WTC11 (cell line): ENCODE measurements around the gene PADI1. TPM values are rescaled to one million over a fixed set of nuclear protein-coding genes. Genes with fewer than 3 reads are reported as not detected.

Source experiments
- ATAC-seq: fragments of 200-7000 bp; cut with Tn5 transposase; 2 replicates; pipeline ENCODE4 v1.10.0; 2021; ENCODE audit warnings: mild to moderate bottlenecking, moderate library complexity
- CTCF ChIA-PET: fragments of 300-600 bp; sonication (Branson Sonifier 250); formaldehyde crosslinking; loops from one replicate; lab custom pipeline; 2021; ENCODE audit warnings: antibody characterized with exemption; lab: Charles Lee
- POLR2A ChIA-PET: fragments of 350-600 bp; sonication (Branson Sonifier 250); formaldehyde crosslinking; loops from one replicate; lab custom pipeline; 2021; ENCODE audit warnings: antibody characterized with exemption; lab: Charles Lee
- DNase-seq: peaks from one replicate; pipeline ENCODE4 v3.0.0; 2021; ENCODE audit warnings: low spot score
- H3K27ac Mint-ChIP-seq: 2 replicates; pipeline ENCODE4 v1.8.0; 2021; ENCODE audit warnings: mixed read lengths
- H3K27me3 Mint-ChIP-seq: 2 replicates; pipeline ENCODE4 v1.8.0; 2021; ENCODE audit warnings: low read depth, mild to moderate bottlenecking, moderate library complexity, mixed read lengths
- H3K36me3 Mint-ChIP-seq: 2 replicates; pipeline ENCODE4 v1.8.0; 2021; ENCODE audit warnings: mixed read lengths
- H3K4me1 Mint-ChIP-seq: 2 replicates; pipeline ENCODE4 v1.8.0; 2022; ENCODE audit warnings: mixed read lengths
- H3K4me3 Mint-ChIP-seq: 2 replicates; pipeline ENCODE4 v1.8.0; 2021; ENCODE audit warnings: mild to moderate bottlenecking, moderate library complexity, mixed read lengths
- H3K9me3 Mint-ChIP-seq: 2 replicates; pipeline ENCODE4 v1.8.0; 2021; ENCODE audit warnings: mixed read lengths
- CREM ChIP-seq: sonication (generic); formaldehyde crosslinking; IDR thresholded peaks from 2 replicates; pipeline ENCODE4 v1.8.1; 2022; ENCODE audit warnings: mild to moderate bottlenecking, missing genetic modification reagents, moderate library complexity
- ESRRA ChIP-seq: sonication (generic); formaldehyde crosslinking; IDR thresholded peaks from 2 replicates; pipeline ENCODE4 v1.8.1; 2022; ENCODE audit warnings: mild to moderate bottlenecking, missing genetic modification reagents, borderline replicate concordance
- ETV6 ChIP-seq: sonication (generic); formaldehyde crosslinking; IDR thresholded peaks from 2 replicates; pipeline ENCODE4 v1.8.1; 2022; ENCODE audit warnings: mild to moderate bottlenecking, missing genetic modification reagents
- FOXJ3 ChIP-seq: sonication (generic); formaldehyde crosslinking; IDR thresholded peaks from 2 replicates; pipeline ENCODE4 v1.9.0; 2021; ENCODE audit warnings: missing genetic modification reagents, mild to moderate bottlenecking, borderline replicate concordance
- GRHL2 ChIP-seq: fragments of 250-450 bp; sonication (Bioruptor Pico); IDR thresholded peaks from 2 replicates; pipeline ENCODE4 v1.8.0; 2022; ENCODE audit warnings: mild to moderate bottlenecking, moderate library complexity; ENCODE audit not compliant: insufficient replicate concordance, severe bottlenecking
- NFATC4 ChIP-seq: fragments of 250-450 bp; sonication (Bioruptor Pico); IDR thresholded peaks from 2 replicates; pipeline ENCODE4 v1.9.0; 2021; ENCODE audit warnings: mild to moderate bottlenecking
- NR2C2 ChIP-seq: sonication (generic); formaldehyde crosslinking; IDR thresholded peaks from 2 replicates; pipeline ENCODE4 v1.8.0; 2022; ENCODE audit warnings: mild to moderate bottlenecking, missing genetic modification reagents
- NR3C1 ChIP-seq: sonication (generic); formaldehyde crosslinking; conservative IDR thresholded peaks from 2 replicates; pipeline ENCODE4 v1.8.1; 2023; ENCODE audit warnings: low read depth, mild to moderate bottlenecking, missing genetic modification reagents
- OVOL2 ChIP-seq: fragments of 250-450 bp; sonication (Bioruptor Pico); IDR thresholded peaks from 2 replicates; pipeline ENCODE4 v1.9.0; 2021; ENCODE audit warnings: mild to moderate bottlenecking, borderline replicate concordance
- SOX15 ChIP-seq: fragments of 250-450 bp; sonication (Bioruptor Pico); IDR thresholded peaks from 2 replicates; pipeline ENCODE4 v1.9.0; 2021; ENCODE audit warnings: mild to moderate bottlenecking
- TEAD4 ChIP-seq: sonication (generic); formaldehyde crosslinking; IDR thresholded peaks from 2 replicates; pipeline ENCODE4 v1.8.0; 2022; ENCODE audit warnings: mild to moderate bottlenecking, missing genetic modification reagents
- ZNF121 ChIP-seq: sonication (generic); formaldehyde crosslinking; IDR thresholded peaks from 2 replicates; pipeline ENCODE4 v1.8.0; 2023; ENCODE audit warnings: missing genetic modification reagents
- ZNF138 ChIP-seq: sonication (generic); formaldehyde crosslinking; conservative IDR thresholded peaks from 2 replicates; pipeline ENCODE4 v1.8.1; 2022; ENCODE audit warnings: mild to moderate bottlenecking, moderate library complexity, missing genetic modification reagents
- ZNF232 ChIP-seq: sonication (generic); formaldehyde crosslinking; IDR thresholded peaks from 2 replicates; pipeline ENCODE4 v1.8.0; 2022; ENCODE audit warnings: mild to moderate bottlenecking, missing genetic modification reagents
- ZNF263 ChIP-seq: sonication (generic); formaldehyde crosslinking; IDR thresholded peaks from 2 replicates; pipeline ENCODE4 v1.8.1; 2022; ENCODE audit warnings: low read depth, mild to moderate bottlenecking, moderate library complexity, missing genetic modification reagents
- total RNA-seq: library from RNA; stranded (reverse); gene quantifications from 3 replicates; pipeline ENCODE4 v1.2.3, GENCODE V29; 2021
- TF ChIP-seq, protein P1 (sequence below): sonication (generic); formaldehyde crosslinking; IDR thresholded peaks from 2 replicates; pipeline ENCODE4 v1.8.1; 2023; ENCODE audit warnings: mild to moderate bottlenecking, missing genetic modification reagents, moderate library complexity
- TF ChIP-seq, protein P2 (sequence below): sonication (generic); formaldehyde crosslinking; IDR thresholded peaks from 2 replicates; pipeline ENCODE4 v1.8.1; 2022; ENCODE audit warnings: low read depth, missing genetic modification reagents, borderline replicate concordance
- TF ChIP-seq, protein P3 (sequence below): sonication (generic); formaldehyde crosslinking; IDR thresholded peaks from 2 replicates; pipeline ENCODE4 v1.8.0; 2022; ENCODE audit warnings: mild to moderate bottlenecking, missing genetic modification reagents
- TF ChIP-seq, protein P4 (sequence below): sonication (generic); formaldehyde crosslinking; IDR thresholded peaks from 2 replicates; pipeline ENCODE4 v1.8.1; 2023; ENCODE audit warnings: mild to moderate bottlenecking, missing genetic modification reagents, moderate library complexity
- TF ChIP-seq, protein P5 (sequence below): sonication (generic); formaldehyde crosslinking; IDR thresholded peaks from 2 replicates; pipeline ENCODE4 v1.8.1; 2023; ENCODE audit warnings: mild to moderate bottlenecking, missing genetic modification reagents, borderline replicate concordance
- TF ChIP-seq, protein P6 (sequence below): sonication (generic); formaldehyde crosslinking; IDR thresholded peaks from 2 replicates; pipeline ENCODE4 v1.8.1; 2023; ENCODE audit warnings: mild to moderate bottlenecking, missing genetic modification reagents
- TF ChIP-seq, protein P7 (sequence below): fragments of 250-450 bp; sonication (Bioruptor Pico); IDR thresholded peaks from 2 replicates; pipeline ENCODE4 v1.9.0; 2021; ENCODE audit warnings: mild to moderate bottlenecking

The PADI1 gene
- total RNA-seq, 1 experiment from 2014 or later: 0.15 TPM

DNA sequence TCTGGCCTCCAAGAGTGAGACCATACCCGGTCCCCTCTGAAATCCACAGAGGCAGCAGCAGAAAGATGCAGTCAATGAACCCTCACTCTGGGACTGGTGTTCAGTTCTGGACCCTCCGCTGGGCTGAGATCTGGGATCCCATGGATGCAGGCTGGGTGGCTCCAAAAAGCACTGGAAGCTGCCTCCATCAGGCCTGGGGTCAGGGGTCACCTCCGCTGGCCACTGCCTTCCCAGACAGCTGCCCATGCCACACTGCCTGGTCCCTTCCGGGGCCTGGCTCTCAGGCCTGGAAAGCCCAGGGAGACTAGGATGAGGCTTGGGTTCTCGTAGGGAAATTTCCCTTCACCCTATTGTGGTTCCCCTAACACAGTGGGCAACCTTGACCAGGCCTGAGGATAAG is 81.7 kb downstream of the PADI1 start:
- no peaks in the 10 kb centered on the region for H3K36me3 Mint-ChIP-seq
- H3K27ac Mint-ChIP-seq: no peak overlapping the region
- ChIA-PET CTCF (no interaction called here), POLR2A (no interaction called here)
- TF ChIP-seq, protein P1, sequence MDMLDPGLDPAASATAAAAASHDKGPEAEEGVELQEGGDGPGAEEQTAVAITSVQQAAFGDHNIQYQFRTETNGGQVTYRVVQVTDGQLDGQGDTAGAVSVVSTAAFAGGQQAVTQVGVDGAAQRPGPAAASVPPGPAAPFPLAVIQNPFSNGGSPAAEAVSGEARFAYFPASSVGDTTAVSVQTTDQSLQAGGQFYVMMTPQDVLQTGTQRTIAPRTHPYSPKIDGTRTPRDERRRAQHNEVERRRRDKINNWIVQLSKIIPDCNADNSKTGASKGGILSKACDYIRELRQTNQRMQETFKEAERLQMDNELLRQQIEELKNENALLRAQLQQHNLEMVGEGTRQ: no peak
- TF ChIP-seq CREM (CRISPR knock-in tag) (no peak), GRHL2 (CRISPR knock-in tag) (no peak), ZNF232 (CRISPR knock-in tag) (no peak), ZNF121 (CRISPR knock-in tag) (no peak), OVOL2 (CRISPR knock-in tag) (no peak), ESRRA (CRISPR knock-in tag) (no peak), SOX15 (CRISPR knock-in tag) (no peak), NR2C2 (CRISPR knock-in tag) (no peak), FOXJ3 (CRISPR knock-in tag) (no peak), NR3C1 (CRISPR knock-in tag) (no peak), TEAD4 (CRISPR knock-in tag) (no peak), NFATC4 (no peak), ZNF138 (CRISPR knock-in tag) (no peak)
- TF ChIP-seq, protein P2, sequence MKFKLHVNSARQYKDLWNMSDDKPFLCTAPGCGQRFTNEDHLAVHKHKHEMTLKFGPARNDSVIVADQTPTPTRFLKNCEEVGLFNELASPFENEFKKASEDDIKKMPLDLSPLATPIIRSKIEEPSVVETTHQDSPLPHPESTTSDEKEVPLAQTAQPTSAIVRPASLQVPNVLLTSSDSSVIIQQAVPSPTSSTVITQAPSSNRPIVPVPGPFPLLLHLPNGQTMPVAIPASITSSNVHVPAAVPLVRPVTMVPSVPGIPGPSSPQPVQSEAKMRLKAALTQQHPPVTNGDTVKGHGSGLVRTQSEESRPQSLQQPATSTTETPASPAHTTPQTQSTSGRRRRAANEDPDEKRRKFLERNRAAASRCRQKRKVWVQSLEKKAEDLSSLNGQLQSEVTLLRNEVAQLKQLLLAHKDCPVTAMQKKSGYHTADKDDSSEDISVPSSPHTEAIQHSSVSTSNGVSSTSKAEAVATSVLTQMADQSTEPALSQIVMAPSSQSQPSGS (CRISPR knock-in tag): no peak
- TF ChIP-seq, protein P3, sequence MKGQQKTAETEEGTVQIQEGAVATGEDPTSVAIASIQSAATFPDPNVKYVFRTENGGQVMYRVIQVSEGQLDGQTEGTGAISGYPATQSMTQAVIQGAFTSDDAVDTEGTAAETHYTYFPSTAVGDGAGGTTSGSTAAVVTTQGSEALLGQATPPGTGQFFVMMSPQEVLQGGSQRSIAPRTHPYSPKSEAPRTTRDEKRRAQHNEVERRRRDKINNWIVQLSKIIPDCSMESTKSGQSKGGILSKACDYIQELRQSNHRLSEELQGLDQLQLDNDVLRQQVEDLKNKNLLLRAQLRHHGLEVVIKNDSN: no peak
- TF ChIP-seq, protein P4, sequence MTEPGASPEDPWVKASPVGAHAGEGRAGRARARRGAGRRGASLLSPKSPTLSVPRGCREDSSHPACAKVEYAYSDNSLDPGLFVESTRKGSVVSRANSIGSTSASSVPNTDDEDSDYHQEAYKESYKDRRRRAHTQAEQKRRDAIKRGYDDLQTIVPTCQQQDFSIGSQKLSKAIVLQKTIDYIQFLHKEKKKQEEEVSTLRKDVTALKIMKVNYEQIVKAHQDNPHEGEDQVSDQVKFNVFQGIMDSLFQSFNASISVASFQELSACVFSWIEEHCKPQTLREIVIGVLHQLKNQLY (CRISPR knock-in tag): no peak
- TF ChIP-seq, protein P5, sequence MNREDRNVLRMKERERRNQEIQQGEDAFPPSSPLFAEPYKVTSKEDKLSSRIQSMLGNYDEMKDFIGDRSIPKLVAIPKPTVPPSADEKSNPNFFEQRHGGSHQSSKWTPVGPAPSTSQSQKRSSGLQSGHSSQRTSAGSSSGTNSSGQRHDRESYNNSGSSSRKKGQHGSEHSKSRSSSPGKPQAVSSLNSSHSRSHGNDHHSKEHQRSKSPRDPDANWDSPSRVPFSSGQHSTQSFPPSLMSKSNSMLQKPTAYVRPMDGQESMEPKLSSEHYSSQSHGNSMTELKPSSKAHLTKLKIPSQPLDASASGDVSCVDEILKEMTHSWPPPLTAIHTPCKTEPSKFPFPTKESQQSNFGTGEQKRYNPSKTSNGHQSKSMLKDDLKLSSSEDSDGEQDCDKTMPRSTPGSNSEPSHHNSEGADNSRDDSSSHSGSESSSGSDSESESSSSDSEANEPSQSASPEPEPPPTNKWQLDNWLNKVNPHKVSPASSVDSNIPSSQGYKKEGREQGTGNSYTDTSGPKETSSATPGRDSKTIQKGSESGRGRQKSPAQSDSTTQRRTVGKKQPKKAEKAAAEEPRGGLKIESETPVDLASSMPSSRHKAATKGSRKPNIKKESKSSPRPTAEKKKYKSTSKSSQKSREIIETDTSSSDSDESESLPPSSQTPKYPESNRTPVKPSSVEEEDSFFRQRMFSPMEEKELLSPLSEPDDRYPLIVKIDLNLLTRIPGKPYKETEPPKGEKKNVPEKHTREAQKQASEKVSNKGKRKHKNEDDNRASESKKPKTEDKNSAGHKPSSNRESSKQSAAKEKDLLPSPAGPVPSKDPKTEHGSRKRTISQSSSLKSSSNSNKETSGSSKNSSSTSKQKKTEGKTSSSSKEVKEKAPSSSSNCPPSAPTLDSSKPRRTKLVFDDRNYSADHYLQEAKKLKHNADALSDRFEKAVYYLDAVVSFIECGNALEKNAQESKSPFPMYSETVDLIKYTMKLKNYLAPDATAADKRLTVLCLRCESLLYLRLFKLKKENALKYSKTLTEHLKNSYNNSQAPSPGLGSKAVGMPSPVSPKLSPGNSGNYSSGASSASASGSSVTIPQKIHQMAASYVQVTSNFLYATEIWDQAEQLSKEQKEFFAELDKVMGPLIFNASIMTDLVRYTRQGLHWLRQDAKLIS (CRISPR knock-in tag): no peak
- no peaks in the 10 kb centered on the region for H3K4me1 Mint-ChIP-seq
- H3K27me3 Mint-ChIP-seq: peaks cover 2% of the 10 kb centered on the region; the same call in 1 of the 2 replicates
- H3K9me3 Mint-ChIP-seq: 0 out of 2 replicates have a peak, but pooled peaks cover 3% of the 10 kb centered on the region
- ATAC-seq (no peak), DNase-seq (no peak)
- no peak overlapping the region for H3K4me3 Mint-ChIP-seq

DNA sequence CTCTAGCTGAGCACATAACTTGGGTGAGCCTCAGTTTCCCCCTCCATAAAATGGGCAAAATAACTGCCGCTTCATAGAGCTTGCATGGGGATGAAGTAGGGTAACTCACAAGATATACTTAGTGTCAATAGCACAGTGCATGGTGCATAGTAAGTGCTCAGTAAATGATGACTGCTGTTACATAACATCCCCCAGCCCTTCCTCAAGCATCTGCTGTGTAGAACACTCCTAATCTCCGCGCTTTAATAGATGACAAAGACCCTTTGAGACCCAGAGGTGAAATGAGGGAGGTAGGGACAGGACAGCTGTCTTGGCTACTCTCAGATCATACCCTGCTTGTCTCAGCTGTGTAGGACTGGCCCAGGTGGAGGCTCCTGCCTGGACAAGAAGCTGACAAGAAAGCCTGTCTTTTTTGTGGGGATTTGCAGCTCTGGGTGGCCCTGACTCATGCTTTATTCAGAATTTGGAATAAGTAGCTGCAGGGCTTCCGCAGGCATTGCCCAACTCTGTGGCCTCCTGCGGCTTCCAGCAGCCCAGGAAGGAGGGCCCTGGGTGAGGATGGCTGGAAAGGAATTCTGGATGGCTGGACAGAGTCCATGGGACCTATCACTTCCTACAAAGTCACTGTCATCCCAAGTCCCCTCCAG is 82.3 kb downstream of the PADI1 start:
- POLR2A ChIA-PET: no interaction called here
- Mint-ChIP-seq H3K27me3 (peaks cover 2% of the 10 kb centered on the region; the same call in 1 of the 2 replicates), H3K4me1 (no peaks in the 10 kb centered on the region), H3K4me3 (no peak overlapping the region), H3K9me3 (0 out of 2 replicates have a peak, but pooled peaks cover 3% of the 10 kb centered on the region), H3K36me3 (no peaks in the 10 kb centered on the region), H3K27ac (no peak overlapping the region)
- ATAC-seq (no peak), DNase-seq (no peak)
- CTCF ChIA-PET: interaction anchor here (1.0 kb wide), 1 partner anchor 169 kb away, joined by 3 read pairs; no protein-coding TSS in a partner anchor
- TF ChIP-seq, protein P6, sequence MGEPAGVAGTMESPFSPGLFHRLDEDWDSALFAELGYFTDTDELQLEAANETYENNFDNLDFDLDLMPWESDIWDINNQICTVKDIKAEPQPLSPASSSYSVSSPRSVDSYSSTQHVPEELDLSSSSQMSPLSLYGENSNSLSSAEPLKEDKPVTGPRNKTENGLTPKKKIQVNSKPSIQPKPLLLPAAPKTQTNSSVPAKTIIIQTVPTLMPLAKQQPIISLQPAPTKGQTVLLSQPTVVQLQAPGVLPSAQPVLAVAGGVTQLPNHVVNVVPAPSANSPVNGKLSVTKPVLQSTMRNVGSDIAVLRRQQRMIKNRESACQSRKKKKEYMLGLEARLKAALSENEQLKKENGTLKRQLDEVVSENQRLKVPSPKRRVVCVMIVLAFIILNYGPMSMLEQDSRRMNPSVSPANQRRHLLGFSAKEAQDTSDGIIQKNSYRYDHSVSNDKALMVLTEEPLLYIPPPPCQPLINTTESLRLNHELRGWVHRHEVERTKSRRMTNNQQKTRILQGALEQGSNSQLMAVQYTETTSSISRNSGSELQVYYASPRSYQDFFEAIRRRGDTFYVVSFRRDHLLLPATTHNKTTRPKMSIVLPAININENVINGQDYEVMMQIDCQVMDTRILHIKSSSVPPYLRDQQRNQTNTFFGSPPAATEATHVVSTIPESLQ (CRISPR knock-in tag): no peak
- TF ChIP-seq, protein P3: no peak
- no peak for TF ChIP-seq ETV6 (CRISPR knock-in tag)
- TF ChIP-seq, protein P7, sequence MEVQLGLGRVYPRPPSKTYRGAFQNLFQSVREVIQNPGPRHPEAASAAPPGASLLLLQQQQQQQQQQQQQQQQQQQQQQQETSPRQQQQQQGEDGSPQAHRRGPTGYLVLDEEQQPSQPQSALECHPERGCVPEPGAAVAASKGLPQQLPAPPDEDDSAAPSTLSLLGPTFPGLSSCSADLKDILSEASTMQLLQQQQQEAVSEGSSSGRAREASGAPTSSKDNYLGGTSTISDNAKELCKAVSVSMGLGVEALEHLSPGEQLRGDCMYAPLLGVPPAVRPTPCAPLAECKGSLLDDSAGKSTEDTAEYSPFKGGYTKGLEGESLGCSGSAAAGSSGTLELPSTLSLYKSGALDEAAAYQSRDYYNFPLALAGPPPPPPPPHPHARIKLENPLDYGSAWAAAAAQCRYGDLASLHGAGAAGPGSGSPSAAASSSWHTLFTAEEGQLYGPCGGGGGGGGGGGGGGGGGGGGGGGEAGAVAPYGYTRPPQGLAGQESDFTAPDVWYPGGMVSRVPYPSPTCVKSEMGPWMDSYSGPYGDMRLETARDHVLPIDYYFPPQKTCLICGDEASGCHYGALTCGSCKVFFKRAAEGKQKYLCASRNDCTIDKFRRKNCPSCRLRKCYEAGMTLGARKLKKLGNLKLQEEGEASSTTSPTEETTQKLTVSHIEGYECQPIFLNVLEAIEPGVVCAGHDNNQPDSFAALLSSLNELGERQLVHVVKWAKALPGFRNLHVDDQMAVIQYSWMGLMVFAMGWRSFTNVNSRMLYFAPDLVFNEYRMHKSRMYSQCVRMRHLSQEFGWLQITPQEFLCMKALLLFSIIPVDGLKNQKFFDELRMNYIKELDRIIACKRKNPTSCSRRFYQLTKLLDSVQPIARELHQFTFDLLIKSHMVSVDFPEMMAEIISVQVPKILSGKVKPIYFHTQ (CRISPR knock-in tag): no peak
- no peak for TF ChIP-seq ZNF263 (CRISPR knock-in tag)
